ENCODE data around the gene S100A11. TPM values are rescaled to one million over a fixed set of nuclear protein-coding genes. Genes with fewer than 3 reads are reported as not detected.

S100A11 gene
- total and polyA plus RNA-seq, 4 donors, result 69.4 to 3,092 (median 1,654) TPM

- Histone ChIP-seq H3K4me1 (ENCODE audit: control insufficient read depth in 5 of 5, insufficient read depth in 5 of 5, low read length in 5 of 5) (peaks cover 9 to 29% (median 24%) of the 10 kb centered on the region in 5 donors), H3K4me3 (no peak overlapping the region), H3K9me3 (ENCODE audit: control insufficient read depth in 4 of 4, insufficient read depth in 3 of 4, low read length in 3 of 4) (no peaks in the 10 kb centered on the region), H3K27ac (ENCODE audit: low read depth in 1 of 2, low read length in 1 of 2) (no peak overlapping the region), H3K9ac (ENCODE audit: insufficient read depth in 1 of 2, low read length in 2 of 2) (no peak overlapping the region), H3K27me3 (ENCODE audit: control insufficient read depth in 3 of 3, insufficient read depth in 3 of 3, low read length in 2 of 3) (no peaks in the 10 kb centered on the region), H3K36me3 (ENCODE audit: control insufficient read depth in 4 of 4, insufficient read depth in 4 of 4, low read length in 4 of 4) (peaks cover 31 to 44% (median 40%) of the 10 kb centered on the region in 4 donors)
- ATAC-seq (ENCODE audit: insufficient read depth, low FRiP score) (no peak), DNase-seq (no peak)
- TF ChIP-seq CTCF (IDR thresholded peaks at IDR 0.05; ENCODE audit: control extremely low read depth, extremely low read depth), result no peak
- 97 to 100% methylated on average over 1 of the region's 1 CpG for WGBS, 2 donors
Observed at GRCh38 chr1:151985768-151986167, 51.0 kb downstream of the S100A11 start.

DNA sequence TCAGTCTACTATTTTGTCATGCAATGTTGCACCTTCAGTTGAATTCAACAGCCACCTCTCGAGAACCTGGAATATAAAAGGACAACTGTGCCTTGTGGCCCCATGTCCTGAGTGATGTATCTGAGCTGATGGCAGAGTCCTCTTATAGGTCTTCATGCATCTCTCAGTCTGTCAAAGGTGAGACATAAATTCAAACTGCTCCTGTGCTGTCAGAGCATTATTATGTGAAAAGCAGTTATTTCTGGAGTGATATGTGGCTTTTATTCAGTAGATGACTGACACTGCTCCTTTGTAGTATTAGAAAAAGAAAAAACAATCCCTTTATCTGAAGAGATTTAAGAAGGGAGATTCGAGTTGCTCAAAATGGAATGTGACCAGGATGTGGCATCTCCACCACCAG lies 51.5 kb downstream of the S100A11 start:
- Histone ChIP-seq H3K9ac (ENCODE audit: insufficient read depth in 1 of 2, low read length in 2 of 2) (no peak overlapping the region), H3K4me3 (no peak overlapping the region), H3K9me3 (ENCODE audit: control insufficient read depth in 4 of 4, insufficient read depth in 3 of 4, low read length in 3 of 4) (no peaks in the 10 kb centered on the region), H3K27me3 (ENCODE audit: control insufficient read depth in 3 of 3, insufficient read depth in 3 of 3, low read length in 2 of 3) (no peaks in the 10 kb centered on the region), H3K27ac (ENCODE audit: low read depth in 1 of 2, low read length in 1 of 2) (no peak overlapping the region), H3K4me1 (ENCODE audit: control insufficient read depth in 5 of 5, insufficient read depth in 5 of 5, low read length in 5 of 5) (peaks cover 6 to 25% (median 21%) of the 10 kb centered on the region in 5 donors), H3K36me3 (ENCODE audit: control insufficient read depth in 4 of 4, insufficient read depth in 4 of 4, low read length in 4 of 4) (peaks cover 31 to 45% (median 40%) of the 10 kb centered on the region in 4 donors)
- no peak for DNase-seq
- WGBS, 2 donors, result 88 to 90% methylated on average over 2 of the region's 2 CpGs
- no peak for ATAC-seq (ENCODE audit: insufficient read depth, low FRiP score)
- TF ChIP-seq CTCF (IDR thresholded peaks at IDR 0.05; ENCODE audit: control extremely low read depth, extremely low read depth), result no peak

- Histone ChIP-seq H3K9me3 (ENCODE audit: control insufficient read depth in 4 of 4, insufficient read depth in 3 of 4, low read length in 3 of 4) (no peaks in the 10 kb centered on the region), H3K9ac (ENCODE audit: insufficient read depth in 1 of 2, low read length in 2 of 2) (no peak overlapping the region), H3K27ac (ENCODE audit: low read depth in 1 of 2, low read length in 1 of 2) (no peak overlapping the region), H3K4me3 (no peak overlapping the region), H3K36me3 (ENCODE audit: control insufficient read depth in 4 of 4, insufficient read depth in 4 of 4, low read length in 4 of 4) (peaks cover 31 to 45% (median 40%) of the 10 kb centered on the region in 4 donors), H3K4me1 (ENCODE audit: control insufficient read depth in 5 of 5, insufficient read depth in 5 of 5, low read length in 5 of 5) (peaks cover 6 to 19% (median 15%) of the 10 kb centered on the region in 5 donors), H3K27me3 (ENCODE audit: control insufficient read depth in 3 of 3, insufficient read depth in 3 of 3, low read length in 2 of 3) (no peaks in the 10 kb centered on the region)
- no peak for DNase-seq
- no peak for ATAC-seq (ENCODE audit: insufficient read depth, low FRiP score)
- WGBS, 2 donors, result 14 to 48% methylated on average over 1 of the region's 1 CpG
- TF ChIP-seq CTCF (IDR thresholded peaks at IDR 0.05; ENCODE audit: control extremely low read depth, extremely low read depth), result no peak
Observed at GRCh38 chr1:151984313-151984956, 52.4 kb downstream of the S100A11 start.

Small RNAs within 50 kb of the gene (small RNA-seq; reads per million reads assigned to genes)
- gene SPTLC1P4 (ENCODE audit: low replicate concordance), result not detected

Other genes with a start within 250 kb of the S100A11 start
- gene TDRKH, start 246.5 kb downstream of the S100A11 start, total RNA-seq, result 10 to 100 TPM; 11.6 to 18.1 TPM
- gene TDRKH, start 246.5 kb downstream of the S100A11 start, polyA plus RNA-seq, result 1 to 10 TPM; 5.6 to 6.1 TPM
- under 1 TPM in 1 of 2 donors, not detected in 1; 0.40 TPM for gene LINGO4, start 231.6 kb downstream of the S100A11 start, total RNA-seq
- gene LINGO4, start 231.6 kb downstream of the S100A11 start, polyA plus RNA-seq, result under 1 TPM; 0.05 to 0.12 TPM
- 10 to 100 TPM; 10.9 to 24.7 TPM for gene RORC, start 205.2 kb downstream of the S100A11 start, total RNA-seq
- gene RORC, start 205.2 kb downstream of the S100A11 start, polyA plus RNA-seq, result 1 to 10 TPM; 7.6 to 8.4 TPM
- gene C2CD4D, start 197.2 kb downstream of the S100A11 start, total RNA-seq, result under 1 TPM in 1 of 2 donors, not detected in 1; 0.40 TPM
- under 1 TPM; 0.10 to 0.19 TPM for gene C2CD4D, start 197.2 kb downstream of the S100A11 start, polyA plus RNA-seq
- not detected for gene THEM5, start 183.3 kb downstream of the S100A11 start, total RNA-seq
- not detected for gene THEM5, start 183.3 kb downstream of the S100A11 start, polyA plus RNA-seq
- 10 to 100 TPM; 11.5 to 15.6 TPM for gene THEM4, start 127.5 kb downstream of the S100A11 start, total RNA-seq
- gene THEM4, start 127.5 kb downstream of the S100A11 start, polyA plus RNA-seq, result 10 to 100 TPM; 10.3 to 15.7 TPM
- gene S100A10, start 43.1 kb downstream of the S100A11 start, total RNA-seq, result 100 to 1,000 TPM; 205 to 801 TPM
- 1,000 to 10,000 TPM in 1 of 2 donors, 100 to 1,000 TPM in 1; 548 to 1,003 TPM for gene S100A10, start 43.1 kb downstream of the S100A11 start, polyA plus RNA-seq
- gene TCHHL1, start 52.1 kb upstream of the S100A11 start, total RNA-seq, result not detected
- not detected for gene TCHHL1, start 52.1 kb upstream of the S100A11 start, polyA plus RNA-seq
- gene TCHH, start 78.4 kb upstream of the S100A11 start, total RNA-seq, result under 1 TPM; 0.03 TPM
- gene TCHH, start 78.4 kb upstream of the S100A11 start, polyA plus RNA-seq, result under 1 TPM; 0.06 to 0.15 TPM
- not detected for gene RPTN, start 122.2 kb upstream of the S100A11 start, total RNA-seq
- not detected for gene RPTN, start 122.2 kb upstream of the S100A11 start, polyA plus RNA-seq
- gene HRNR, start 187.2 kb upstream of the S100A11 start, total RNA-seq, result not detected
- gene HRNR, start 187.2 kb upstream of the S100A11 start, polyA plus RNA-seq, result under 1 TPM in 1 of 2 donors, not detected in 1; 0.02 TPM

All from lung (tissue), 13 donors.